ENCODE measurements around the gene ANKRD36.
"Not testable (repeated sequence)": the region's sequence is repeated elsewhere in the genome, so short reads cannot be mapped to it uniquely, and the experiment has no call there.

GRCh38 chr2:97197251-97197650 is 84.3 kb downstream of the ANKRD36 start:
- TF ChIP-seq CTCF (IDR thresholded peaks at IDR 0.05); EP300 (IDR thresholded peaks at IDR 0.05; ENCODE audit: low read depth); POLR2A (IDR thresholded peaks at IDR 0.05); POLR2AphosphoS5 (IDR thresholded peaks at IDR 0.05): not testable (repeated sequence)

Measured in transverse colon (tissue), 4 donors.